ENCODE results near the gene IPMK.
"Not testable (repeated sequence)": the region's sequence is repeated elsewhere in the genome, so short reads cannot be mapped to it uniquely, and the experiment has no call there.

Gene IPMK

DNA sequence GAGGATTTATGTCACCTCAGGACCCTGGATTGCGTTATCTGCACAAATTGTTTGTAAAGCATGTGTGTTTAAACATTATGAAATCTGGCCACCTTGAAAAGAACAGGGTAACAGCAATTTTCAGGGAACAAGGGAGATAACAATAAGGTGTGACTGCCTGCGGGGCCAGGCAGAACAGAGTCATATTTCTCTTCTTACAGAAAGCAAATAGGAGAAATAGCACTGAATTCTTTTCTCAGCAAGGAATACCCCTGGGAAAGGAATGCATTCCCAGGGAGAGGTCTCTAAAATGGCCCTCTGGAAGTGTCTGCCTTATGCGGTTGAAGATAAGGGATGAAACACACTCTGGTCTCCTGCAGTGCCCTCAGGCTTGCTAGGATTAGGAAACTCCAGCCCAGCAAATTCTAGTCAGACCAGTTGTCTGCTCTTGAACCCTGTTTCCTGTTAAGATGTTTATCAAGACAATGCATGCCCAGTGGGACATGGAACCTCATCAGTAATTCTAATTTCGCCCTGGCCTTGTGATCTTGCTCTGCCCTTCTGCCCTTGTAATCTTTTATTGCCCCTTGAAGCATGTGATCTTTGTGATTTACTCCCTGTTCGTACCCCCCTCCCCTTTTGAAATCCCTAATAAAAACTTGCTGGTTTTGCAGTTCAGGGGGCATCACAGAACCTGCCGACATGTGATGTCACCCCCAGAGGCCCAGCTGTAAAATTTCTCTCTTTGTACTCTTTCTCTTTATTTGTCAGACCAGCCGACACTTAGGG is 11.5 kb downstream of the IPMK start:
- not testable (repeated sequence) for H3K9me3 ChIP-seq (ENCODE audit: control insufficient read depth, low read length); H3K4me1 ChIP-seq (ENCODE audit: control insufficient read depth, insufficient read depth, low read length); H3K27me3 ChIP-seq (ENCODE audit: control insufficient read depth, insufficient read depth, low read length, poor library complexity, severe bottlenecking); H3K36me3 ChIP-seq (ENCODE audit: control insufficient read depth, insufficient read depth, low read length); H3K27ac ChIP-seq (ENCODE audit: insufficient read depth, low read depth, low read length, poor library complexity, severe bottlenecking); H3K4me3 ChIP-seq (ENCODE audit: insufficient read depth, low read depth, low read length)
- 92 to 93% methylated on average over 7 of the region's 7 CpGs for WGBS, 2 experiments

DNA sequence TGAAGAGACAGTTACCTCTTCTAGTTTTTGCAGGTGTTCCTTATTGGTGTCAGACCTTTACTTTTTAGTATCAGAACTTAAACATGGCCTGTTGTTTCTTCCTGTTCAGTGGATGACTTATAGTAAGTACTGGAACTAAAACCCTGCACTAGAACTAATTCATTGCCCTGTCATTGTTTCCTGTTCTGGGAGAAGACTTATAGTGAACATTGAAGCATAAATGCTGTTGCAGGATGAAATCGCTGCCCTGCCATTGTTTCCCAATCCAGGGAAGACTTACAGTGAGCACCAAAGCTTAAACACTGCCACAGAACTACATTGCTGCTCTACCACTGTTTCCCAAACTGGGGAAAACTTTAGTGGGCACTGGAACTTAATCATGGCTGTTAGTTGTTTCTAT is 13.1 kb downstream of the IPMK start:
- H3K27me3 ChIP-seq (ENCODE audit: control insufficient read depth, insufficient read depth, low read length, poor library complexity, severe bottlenecking): no peaks in the 10 kb centered on the region
- no peak overlapping the region for H3K4me3 ChIP-seq (ENCODE audit: insufficient read depth, low read depth, low read length)
- WGBS, 2 experiments: 88 to 97% methylated on average over 1 of the region's 1 CpG
- no peaks in the 10 kb centered on the region for H3K4me1 ChIP-seq (ENCODE audit: control insufficient read depth, insufficient read depth, low read length)
- H3K27ac ChIP-seq (ENCODE audit: insufficient read depth, low read depth, low read length, poor library complexity, severe bottlenecking): no peak overlapping the region
- H3K36me3 ChIP-seq (ENCODE audit: control insufficient read depth, insufficient read depth, low read length): peaks cover 4% of the 10 kb centered on the region
- peaks cover 2% of the 10 kb centered on the region for H3K9me3 ChIP-seq (ENCODE audit: control insufficient read depth, low read length)

DNA sequence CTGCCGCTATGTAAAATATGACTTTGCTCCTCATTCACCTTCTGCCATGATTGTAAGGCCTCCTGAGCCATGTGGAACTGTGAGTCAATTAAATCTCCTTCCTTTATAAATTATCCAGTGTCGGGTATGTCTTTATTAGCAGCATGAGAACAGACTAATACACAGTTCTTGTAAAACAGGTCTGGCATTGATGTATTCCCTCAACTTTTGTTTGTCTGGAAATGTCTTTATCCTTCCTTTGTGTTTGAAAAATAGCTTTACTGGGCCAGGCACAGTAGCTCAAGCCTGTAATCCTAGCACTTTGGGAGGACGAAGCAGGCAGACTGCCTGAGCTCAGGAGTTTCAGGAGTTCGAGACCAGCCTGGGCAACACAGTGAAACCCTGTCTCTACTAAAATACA is 14.5 kb downstream of the IPMK start:
- WGBS, 2 experiments: 95 to 96% methylated on average over 4 of the region's 4 CpGs
- Histone ChIP-seq H3K27me3 (ENCODE audit: control insufficient read depth, insufficient read depth, low read length, poor library complexity, severe bottlenecking) (no peaks in the 10 kb centered on the region), H3K4me1 (ENCODE audit: control insufficient read depth, insufficient read depth, low read length) (no peaks in the 10 kb centered on the region), H3K27ac (ENCODE audit: insufficient read depth, low read depth, low read length, poor library complexity, severe bottlenecking) (no peak overlapping the region), H3K9me3 (ENCODE audit: control insufficient read depth, low read length) (peaks cover 2% of the 10 kb centered on the region), H3K4me3 (ENCODE audit: insufficient read depth, low read depth, low read length) (no peak overlapping the region), H3K36me3 (ENCODE audit: control insufficient read depth, insufficient read depth, low read length) (peaks cover 4% of the 10 kb centered on the region)

DNA sequence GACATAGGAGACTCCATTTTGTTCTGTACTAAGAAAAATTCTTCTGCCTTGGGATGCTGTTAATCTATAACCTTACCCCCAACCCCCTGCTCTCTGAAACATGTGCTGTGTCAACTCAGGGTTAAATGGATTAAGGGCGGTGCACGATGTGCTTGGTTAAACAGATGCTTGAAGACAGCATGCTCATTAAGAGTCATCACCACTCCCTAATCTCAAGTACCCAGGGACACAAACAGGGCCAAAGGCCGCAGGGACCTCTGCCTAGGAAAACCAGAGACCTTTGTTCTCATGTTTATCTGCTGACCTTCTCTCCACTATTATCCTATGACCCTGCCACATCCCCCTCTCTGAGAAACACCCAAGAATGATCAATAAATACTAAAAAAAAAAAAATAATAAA is 23.0 kb downstream of the IPMK start:
- not testable (repeated sequence) for H3K27me3 ChIP-seq (ENCODE audit: control insufficient read depth, insufficient read depth, low read length, poor library complexity, severe bottlenecking); H3K9me3 ChIP-seq (ENCODE audit: control insufficient read depth, low read length); H3K4me3 ChIP-seq (ENCODE audit: insufficient read depth, low read depth, low read length); H3K36me3 ChIP-seq (ENCODE audit: control insufficient read depth, insufficient read depth, low read length); H3K27ac ChIP-seq (ENCODE audit: insufficient read depth, low read depth, low read length, poor library complexity, severe bottlenecking); H3K4me1 ChIP-seq (ENCODE audit: control insufficient read depth, insufficient read depth, low read length)
- WGBS, 2 experiments: 100% methylated on average over 2 of the region's 3 CpGs

DNA sequence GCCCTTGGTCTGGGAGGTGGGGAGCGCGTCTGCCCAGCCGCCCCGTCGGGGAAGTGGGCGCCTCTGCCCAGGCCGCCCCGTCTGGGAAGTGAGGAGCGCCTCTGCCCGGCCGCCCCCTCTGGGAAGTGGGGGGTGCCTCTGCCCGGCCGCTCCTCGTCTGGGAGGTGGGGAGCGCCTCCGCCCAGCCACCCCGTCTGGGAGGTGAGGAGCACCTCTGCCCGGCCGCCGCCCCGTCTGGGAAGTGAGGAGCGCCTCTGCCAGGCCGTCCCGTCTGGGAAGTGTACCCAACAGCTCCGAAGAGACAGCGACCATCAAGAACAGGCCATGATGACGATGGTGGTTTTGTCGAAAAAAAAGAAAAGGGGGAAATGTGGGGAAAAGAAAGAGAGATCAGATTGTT is 23.5 kb downstream of the IPMK start:
- H3K4me3 ChIP-seq (ENCODE audit: insufficient read depth, low read depth, low read length); H3K9me3 ChIP-seq (ENCODE audit: control insufficient read depth, low read length); H3K27me3 ChIP-seq (ENCODE audit: control insufficient read depth, insufficient read depth, low read length, poor library complexity, severe bottlenecking); H3K36me3 ChIP-seq (ENCODE audit: control insufficient read depth, insufficient read depth, low read length); H3K27ac ChIP-seq (ENCODE audit: insufficient read depth, low read depth, low read length, poor library complexity, severe bottlenecking); H3K4me1 ChIP-seq (ENCODE audit: control insufficient read depth, insufficient read depth, low read length): not testable (repeated sequence)
- 93 to 94% methylated on average over 28 of the region's 28 CpGs for WGBS, 2 experiments

DNA sequence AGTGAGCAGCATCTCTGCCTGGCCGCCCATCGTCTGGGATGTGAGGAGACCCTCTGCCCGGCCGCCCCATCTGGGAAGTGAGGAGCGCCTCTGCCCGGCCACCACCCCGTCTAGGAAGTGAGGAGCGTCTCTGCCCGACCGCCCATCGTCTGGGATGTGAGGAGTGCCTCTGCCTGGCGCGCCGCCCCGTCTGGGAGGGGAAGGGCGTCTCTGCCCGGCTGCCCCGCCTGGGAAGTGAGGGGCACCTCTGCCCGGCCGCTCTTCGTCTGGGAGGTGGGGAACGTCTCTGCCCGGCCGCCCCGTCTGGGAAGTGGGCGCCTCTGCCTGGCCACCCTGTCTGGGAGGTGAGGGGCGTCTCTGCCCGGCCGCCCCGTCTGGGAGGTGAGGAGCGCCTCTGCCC is 23.9 kb downstream of the IPMK start:
- not testable (repeated sequence) for H3K4me1 ChIP-seq (ENCODE audit: control insufficient read depth, insufficient read depth, low read length)
- WGBS, 2 experiments: 94% methylated on average over 31 of the region's 31 CpGs

DNA sequence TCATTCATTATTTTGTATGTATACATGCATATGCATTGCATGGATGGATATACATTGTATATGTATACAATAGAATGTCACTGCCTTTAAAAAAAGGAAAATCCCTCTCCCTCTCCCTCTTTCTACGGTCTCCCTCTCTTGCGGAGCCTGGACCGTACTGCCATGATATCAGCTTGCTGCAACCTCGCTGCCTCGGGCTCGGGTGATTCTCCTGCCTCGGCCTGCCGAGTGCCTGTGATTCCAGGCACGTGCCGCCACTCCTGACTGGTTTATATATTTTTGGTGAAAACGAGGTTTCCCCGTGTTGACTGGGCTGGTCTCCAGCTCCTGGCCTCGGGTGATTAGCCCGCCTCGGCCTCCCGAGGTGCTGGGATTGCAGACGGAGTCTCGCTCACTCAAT is 24.4 kb downstream of the IPMK start:
- H3K4me1 ChIP-seq (ENCODE audit: control insufficient read depth, insufficient read depth, low read length): no peaks in the 10 kb centered on the region
- H3K27ac ChIP-seq (ENCODE audit: insufficient read depth, low read depth, low read length, poor library complexity, severe bottlenecking): no peak overlapping the region
- no peak overlapping the region for H3K4me3 ChIP-seq (ENCODE audit: insufficient read depth, low read depth, low read length)
- H3K36me3 ChIP-seq (ENCODE audit: control insufficient read depth, insufficient read depth, low read length): no peaks in the 10 kb centered on the region
- no peaks in the 10 kb centered on the region for H3K9me3 ChIP-seq (ENCODE audit: control insufficient read depth, low read length)
- 95 to 96% methylated on average over 18 of the region's 18 CpGs for WGBS, 2 experiments
- no peaks in the 10 kb centered on the region for H3K27me3 ChIP-seq (ENCODE audit: control insufficient read depth, insufficient read depth, low read length, poor library complexity, severe bottlenecking)

More for the DNA sequence above, 23.9 kb downstream of the IPMK start:
- not testable (repeated sequence) for H3K27me3 ChIP-seq (ENCODE audit: control insufficient read depth, insufficient read depth, low read length, poor library complexity, severe bottlenecking); H3K9me3 ChIP-seq (ENCODE audit: control insufficient read depth, low read length); H3K36me3 ChIP-seq (ENCODE audit: control insufficient read depth, insufficient read depth, low read length); H3K27ac ChIP-seq (ENCODE audit: insufficient read depth, low read depth, low read length, poor library complexity, severe bottlenecking); H3K4me3 ChIP-seq (ENCODE audit: insufficient read depth, low read depth, low read length)

DNA sequence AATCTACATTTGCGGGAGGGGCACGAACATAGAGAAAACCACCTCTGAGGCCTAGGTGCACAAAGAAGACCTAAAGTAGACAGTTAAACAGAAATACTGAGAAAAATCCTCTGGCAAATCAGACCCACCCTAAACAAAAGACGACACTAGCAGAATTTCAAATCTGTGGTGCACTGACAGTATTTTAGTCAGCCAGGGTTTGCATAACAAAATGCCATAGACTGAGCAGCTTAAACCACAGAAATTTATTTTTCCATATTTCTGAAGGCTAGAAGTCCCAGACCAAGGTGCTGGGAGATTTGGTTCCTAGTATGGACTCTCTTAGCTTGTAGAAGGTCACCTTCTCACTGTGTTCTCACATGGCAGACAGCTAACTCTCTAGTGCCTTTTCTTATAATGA is 26.3 kb downstream of the IPMK start:
- H3K4me3 ChIP-seq (ENCODE audit: insufficient read depth, low read depth, low read length): no peak overlapping the region
- no peaks in the 10 kb centered on the region for H3K9me3 ChIP-seq (ENCODE audit: control insufficient read depth, low read length)
- no peaks in the 10 kb centered on the region for H3K4me1 ChIP-seq (ENCODE audit: control insufficient read depth, insufficient read depth, low read length)
- H3K27ac ChIP-seq (ENCODE audit: insufficient read depth, low read depth, low read length, poor library complexity, severe bottlenecking): no peak overlapping the region
- H3K36me3 ChIP-seq (ENCODE audit: control insufficient read depth, insufficient read depth, low read length): no peaks in the 10 kb centered on the region
- H3K27me3 ChIP-seq (ENCODE audit: control insufficient read depth, insufficient read depth, low read length, poor library complexity, severe bottlenecking): no peaks in the 10 kb centered on the region
- 97 to 98% methylated on average over 3 of the region's 3 CpGs for WGBS, 2 experiments

DNA sequence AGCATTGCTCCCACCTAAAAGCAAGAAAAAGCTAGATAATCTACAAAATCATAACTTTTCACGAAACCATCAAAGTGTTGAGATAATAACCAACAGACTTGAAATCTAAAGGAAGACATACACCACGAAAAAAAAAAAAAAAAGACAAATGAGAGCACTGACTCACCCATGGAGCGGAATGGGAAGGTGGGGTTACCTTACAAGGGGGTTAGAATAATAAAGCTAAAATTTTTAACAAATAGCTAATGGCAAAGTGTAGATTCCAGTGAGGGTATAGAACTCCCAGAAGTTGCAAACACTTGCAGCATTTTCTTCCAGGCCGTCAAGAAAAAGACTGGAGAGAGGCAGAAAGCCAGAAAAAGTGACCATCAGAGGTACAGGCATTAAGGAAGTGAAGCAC is 27.2 kb downstream of the IPMK start:
- no peaks in the 10 kb centered on the region for H3K9me3 ChIP-seq (ENCODE audit: control insufficient read depth, low read length)
- no peak overlapping the region for H3K4me3 ChIP-seq (ENCODE audit: insufficient read depth, low read depth, low read length)
- WGBS, 2 experiments: 70 to 74% methylated on average over 2 to 4 of the region's 4 CpGs
- H3K36me3 ChIP-seq (ENCODE audit: control insufficient read depth, insufficient read depth, low read length): no peaks in the 10 kb centered on the region
- no peaks in the 10 kb centered on the region for H3K4me1 ChIP-seq (ENCODE audit: control insufficient read depth, insufficient read depth, low read length)
- no peaks in the 10 kb centered on the region for H3K27me3 ChIP-seq (ENCODE audit: control insufficient read depth, insufficient read depth, low read length, poor library complexity, severe bottlenecking)
- H3K27ac ChIP-seq (ENCODE audit: insufficient read depth, low read depth, low read length, poor library complexity, severe bottlenecking): no peak overlapping the region

DNA sequence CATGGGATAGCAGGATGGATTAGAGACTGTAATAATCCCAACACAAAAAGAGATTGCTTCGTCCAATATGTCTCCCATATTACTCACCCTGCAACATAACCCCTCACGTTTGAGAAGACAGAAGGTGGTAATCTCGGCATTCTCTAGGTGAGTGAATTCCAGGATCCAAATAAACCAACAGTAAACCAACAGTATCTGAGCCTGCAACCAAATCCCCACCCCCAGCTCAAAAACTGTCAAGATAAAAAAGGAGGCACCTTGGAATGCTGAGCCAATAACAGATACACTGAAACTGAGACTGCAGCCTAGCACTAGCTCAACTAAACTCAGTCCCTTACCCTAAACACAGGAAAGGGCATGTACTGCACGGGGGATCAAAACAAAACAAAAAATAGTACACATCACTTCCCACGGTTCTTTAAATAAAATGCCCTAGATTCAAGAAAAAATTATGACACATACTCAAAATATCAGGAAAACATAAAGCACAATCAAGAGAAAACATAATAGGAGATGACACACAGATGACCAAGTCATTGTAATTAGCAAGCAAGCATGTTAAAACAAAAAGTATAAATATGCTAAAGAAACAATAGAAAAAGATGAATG is 28.0 kb downstream of the IPMK start:
- H3K9me3 ChIP-seq (ENCODE audit: control insufficient read depth, low read length): no peaks in the 10 kb centered on the region
- H3K27me3 ChIP-seq (ENCODE audit: control insufficient read depth, insufficient read depth, low read length, poor library complexity, severe bottlenecking): no peaks in the 10 kb centered on the region
- no peaks in the 10 kb centered on the region for H3K36me3 ChIP-seq (ENCODE audit: control insufficient read depth, insufficient read depth, low read length)
- H3K27ac ChIP-seq (ENCODE audit: insufficient read depth, low read depth, low read length, poor library complexity, severe bottlenecking): no peak overlapping the region
- no peak overlapping the region for H3K4me3 ChIP-seq (ENCODE audit: insufficient read depth, low read depth, low read length)
- WGBS, 2 experiments: 77 to 91% methylated on average over 5 of the region's 5 CpGs
- H3K4me1 ChIP-seq (ENCODE audit: control insufficient read depth, insufficient read depth, low read length): no peaks in the 10 kb centered on the region
